PC-9 (cell line): ENCODE data around the gene KLHDC7B. TPM values are rescaled to one million over a fixed set of nuclear protein-coding genes. Genes with fewer than 3 reads are reported as not detected.

Source experiments
- BruUV-seq: library from RNA; stranded (reverse); fragments of 400-500 nt; replicated peaks from 2 replicates; lab custom pipeline; 2021; lab: Mats Ljungman, UMichigan
- CTCF ChIA-PET: fragments of 300-600 bp; sonication (Branson Sonifier 250); formaldehyde crosslinking; loops from one replicate; lab custom pipeline; 2022; ENCODE audit warnings: antibody characterized with exemption; lab: Charles Lee
- POLR2A ChIA-PET: fragments of 300-600 bp; sonication (Branson Sonifier 250); formaldehyde crosslinking; loops from one replicate; lab custom pipeline; 2022; ENCODE audit warnings: antibody characterized with exemption; ENCODE audit not compliant: unreplicated experiment; lab: Charles Lee
- DNase-seq, 2 experiments: peaks; one replicate each; pipeline versions ENCODE4 v3.0.0 to v3.0.0-alpha.2; 2015 to 2022; ENCODE audit warnings: mixed read lengths in 1 of 2
- H2AFZ ChIP-seq: fragments of 200-600 bp; sonication (generic); 2 replicates; pipeline ENCODE4 v1.8.1; 2017; ENCODE audit warnings: antibody characterized with exemption
- H3F3A ChIP-seq: fragments of 200-600 bp; sonication (generic); 2 replicates; pipeline ENCODE4 v1.8.1; 2017; ENCODE audit warnings: antibody characterized with exemption, mild to moderate bottlenecking, low read depth; ENCODE audit not compliant: insufficient read depth
- H3K27ac ChIP-seq: fragments of 200-600 bp; sonication (generic); 2 replicates; pipeline ENCODE4 v1.6.1; 2016; ENCODE audit warnings: mixed run types
- H3K27me3 ChIP-seq: fragments of 200-600 bp; sonication (generic); 2 replicates; pipeline ENCODE4 v1.6.1; 2016; ENCODE audit warnings: low read depth, mixed run types; ENCODE audit not compliant: insufficient read depth
- H3K36me3 ChIP-seq: fragments of 200-600 bp; sonication (generic); 2 replicates; pipeline ENCODE4 v1.6.1; 2016; ENCODE audit warnings: low read depth, mixed run types
- H3K4me1 ChIP-seq: fragments of 200-600 bp; sonication (generic); replicated peaks from 2 replicates; pipeline ENCODE4 v1.6.1; 2016; ENCODE audit warnings: mixed run types; ENCODE audit not compliant: insufficient read depth
- H3K4me2 ChIP-seq: fragments of 200-600 bp; sonication (generic); 2 replicates; pipeline ENCODE4 v1.6.1; 2017; ENCODE audit warnings: mixed run types
- H3K4me3 ChIP-seq: fragments of 200-600 bp; sonication (generic); 2 replicates; pipeline ENCODE4 v1.6.1; 2016; ENCODE audit warnings: mixed run types
- H3K79me2 ChIP-seq: fragments of 200-600 bp; sonication (generic); 2 replicates; pipeline ENCODE4 v1.6.1; 2017; ENCODE audit warnings: low read depth, mixed run types
- H3K9me2 ChIP-seq: fragments of 200-600 bp; sonication (generic); 2 replicates; pipeline ENCODE4 v1.8.1; 2017; ENCODE audit warnings: mild to moderate bottlenecking; ENCODE audit not compliant: insufficient read depth
- H3K9me3 ChIP-seq: fragments of 200-600 bp; sonication (generic); 2 replicates; pipeline ENCODE4 v1.8.1; 2016; ENCODE audit warnings: low read depth; ENCODE audit not compliant: insufficient read depth
- H4K20me1 ChIP-seq: fragments of 200-600 bp; sonication (generic); 2 replicates; pipeline ENCODE4 v1.8.1; 2017; ENCODE audit not compliant: insufficient read depth
- EZH2 ChIP-seq: fragments of 200-600 bp; sonication (generic); IDR thresholded peaks from 2 replicates; pipeline ENCODE4 v1.8.0; 2017; ENCODE audit warnings: antibody characterized with exemption, low read depth
- intact Hi-C: fragments of 100-400 bp; cut with micrococcal nuclease; formaldehyde crosslinking; loops from one replicate; pipeline ENCODE4 v1.10.0; 2022; ENCODE audit not compliant: unreplicated experiment
- total RNA-seq: library from RNA; stranded (reverse); gene quantifications from 2 replicates; pipeline ENCODE4 v1.2.3, GENCODE V29; 2021
- TF ChIP-seq, protein P1 (sequence below): fragments of 200-600 bp; sonication (generic); conservative IDR thresholded peaks from 2 replicates; pipeline ENCODE4 v1.6.1; 2017; ENCODE audit warnings: mixed run types, antibody characterized with exemption, mild to moderate bottlenecking, moderate library complexity

KLHDC7B gene
- total RNA-seq, 1 experiment from 2014 or later, result 0.72 TPM

DNA sequence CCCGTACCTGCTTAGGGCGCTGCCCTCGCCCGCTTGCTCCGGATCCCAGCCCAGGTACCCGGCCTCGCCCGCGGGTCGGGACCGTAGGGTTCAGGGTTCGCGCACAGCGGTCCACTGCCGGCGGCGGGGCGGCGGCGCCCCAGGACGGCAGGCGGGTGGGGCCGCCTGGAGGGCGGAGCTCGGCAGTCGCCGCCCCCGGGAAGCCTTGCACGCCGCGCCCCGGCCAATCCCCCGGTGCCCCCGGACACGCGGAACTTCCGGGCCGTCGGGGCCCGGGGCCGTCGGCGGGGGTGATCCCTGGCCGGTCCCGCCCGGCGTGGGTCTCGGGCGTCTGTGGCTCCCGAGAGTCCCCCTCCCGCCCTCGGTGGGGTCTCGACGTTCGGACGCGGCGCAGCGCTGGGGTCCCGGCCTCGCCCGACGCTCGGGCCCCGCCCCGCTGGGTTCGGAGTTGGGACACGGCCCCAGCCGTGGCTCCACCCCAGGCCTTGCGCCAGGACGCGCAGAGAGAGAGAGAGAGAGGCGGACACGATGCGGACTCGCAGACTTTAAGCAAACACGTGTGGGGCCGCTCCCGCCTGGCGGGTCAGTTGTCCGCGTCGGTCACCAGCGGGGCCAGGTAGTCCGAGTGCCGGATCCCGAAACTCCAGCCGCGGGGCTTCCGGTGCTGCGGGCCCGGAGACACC is 15.7 kb upstream of the KLHDC7B start, which contains the start of gene TYMP:
Gene TYMP, minus strand, starts transcription at position 116 of the 683 bp plus-strand sequence. CDS start 303 bp downstream, outside the sequence.
- peak within 1 kb of the TSS; percentile 60 for H3K27ac ChIP-seq
- H3K79me2 ChIP-seq, result no peaks in the 10 kb centered on the region; the same call in 1 of the 2 replicates
- no peaks in the 10 kb centered on the region for H4K20me1 ChIP-seq
- POLR2A ChIA-PET, result no interaction called here
- peak within 1 kb of the TSS; percentile 78; the same call in 1 of the 2 replicates for H2AFZ ChIP-seq
- no peaks in the 10 kb centered on the region for H3K36me3 ChIP-seq
- no peaks in the 10 kb centered on the region for H3K9me3 ChIP-seq
- DNase-seq, result peak in 1 of 2 experiments; percentile 66
- no peaks in the 10 kb centered on the region for H3K9me2 ChIP-seq
- no peak for TF ChIP-seq EZH2
- TF ChIP-seq, protein P1, sequence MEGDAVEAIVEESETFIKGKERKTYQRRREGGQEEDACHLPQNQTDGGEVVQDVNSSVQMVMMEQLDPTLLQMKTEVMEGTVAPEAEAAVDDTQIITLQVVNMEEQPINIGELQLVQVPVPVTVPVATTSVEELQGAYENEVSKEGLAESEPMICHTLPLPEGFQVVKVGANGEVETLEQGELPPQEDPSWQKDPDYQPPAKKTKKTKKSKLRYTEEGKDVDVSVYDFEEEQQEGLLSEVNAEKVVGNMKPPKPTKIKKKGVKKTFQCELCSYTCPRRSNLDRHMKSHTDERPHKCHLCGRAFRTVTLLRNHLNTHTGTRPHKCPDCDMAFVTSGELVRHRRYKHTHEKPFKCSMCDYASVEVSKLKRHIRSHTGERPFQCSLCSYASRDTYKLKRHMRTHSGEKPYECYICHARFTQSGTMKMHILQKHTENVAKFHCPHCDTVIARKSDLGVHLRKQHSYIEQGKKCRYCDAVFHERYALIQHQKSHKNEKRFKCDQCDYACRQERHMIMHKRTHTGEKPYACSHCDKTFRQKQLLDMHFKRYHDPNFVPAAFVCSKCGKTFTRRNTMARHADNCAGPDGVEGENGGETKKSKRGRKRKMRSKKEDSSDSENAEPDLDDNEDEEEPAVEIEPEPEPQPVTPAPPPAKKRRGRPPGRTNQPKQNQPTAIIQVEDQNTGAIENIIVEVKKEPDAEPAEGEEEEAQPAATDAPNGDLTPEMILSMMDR, result no peak
- intact Hi-C loops, result loop anchor here (1.0 to 2.0 kb wide), 2 partner anchors 9 to 33 kb away; partner anchors contain the start of gene SYCE3
- H3K4me2 ChIP-seq, result peak within 1 kb of the TSS; percentile 85
- H3K4me1 ChIP-seq, result peaks cover 26% of the 10 kb centered on the region
- peaks cover 64% of the 10 kb centered on the region for H3F3A ChIP-seq
- CTCF ChIA-PET, result no interaction called here
- BruUV-seq, result no TSS peak
- no peaks in the 10 kb centered on the region for H3K27me3 ChIP-seq
- H3K4me3 ChIP-seq, result peak within 1 kb of the TSS; percentile 87

GRCh38 chr22:50530580-50530876 is 15.2 kb upstream of the KLHDC7B start:
- intact Hi-C loops, result loop anchor here (1.0 to 2.0 kb wide), 2 partner anchors 9 to 32 kb away; partner anchors contain the start of gene SYCE3
- Histone ChIP-seq H3K9me3 (no peaks in the 10 kb centered on the region), H2AFZ (peak overlapping the region; percentile 78; the same call in 1 of the 2 replicates), H3K4me2 (peak overlapping the region; percentile 85), H3K27me3 (no peaks in the 10 kb centered on the region), H3K4me3 (peak overlapping the region; percentile 87), H3K36me3 (no peaks in the 10 kb centered on the region), H3K27ac (peak overlapping the region; percentile 60), H3K9me2 (no peaks in the 10 kb centered on the region), H3F3A (peaks cover 64% of the 10 kb centered on the region), H4K20me1 (no peaks in the 10 kb centered on the region), H3K79me2 (no peaks in the 10 kb centered on the region), H3K4me1 (peaks cover 26% of the 10 kb centered on the region)
- CTCF ChIA-PET, result no interaction called here
- POLR2A ChIA-PET, result no interaction called here
- DNase-seq, result no peak
- BruUV-seq, result no TSS peak
- TF ChIP-seq, protein P1, result no peak
- TF ChIP-seq EZH2, result no peak

DNA sequence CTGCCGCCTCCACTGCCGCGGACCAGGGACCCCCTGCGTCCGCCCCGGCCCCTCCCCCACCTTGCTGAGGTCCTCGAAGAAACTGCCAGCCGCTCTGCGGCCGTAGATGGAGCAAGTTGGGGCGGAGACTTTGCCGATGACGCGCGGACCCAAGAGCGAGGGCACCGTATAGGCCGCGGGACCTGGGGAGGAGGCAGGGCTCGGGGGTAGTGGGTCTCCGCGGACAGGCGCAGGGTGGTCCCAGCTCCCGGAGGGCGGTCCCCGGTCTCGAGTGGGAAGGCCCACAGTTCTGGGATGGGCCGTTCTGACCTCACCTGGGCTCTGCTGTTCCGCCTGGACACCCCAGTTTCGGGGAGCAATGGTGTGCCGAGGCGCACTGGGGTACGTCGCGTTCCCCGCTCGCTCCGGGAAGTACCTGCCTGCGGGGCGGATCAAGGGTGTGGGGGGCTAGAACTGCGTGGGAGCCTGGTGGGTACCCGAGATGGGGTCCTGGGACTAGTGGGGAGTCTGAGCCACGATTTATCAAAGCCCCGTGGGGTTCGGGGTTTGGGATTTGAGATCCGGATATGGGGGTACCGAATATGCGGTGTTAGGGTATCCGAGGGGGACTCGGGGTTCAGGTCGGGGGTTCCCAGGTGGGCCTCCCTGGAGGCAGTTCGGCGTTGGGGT is 14.7 kb upstream of the KLHDC7B start:
- Histone ChIP-seq H3K4me3 (peak overlapping the region; percentile 87), H3K9me3 (no peaks in the 10 kb centered on the region), H3K79me2 (no peaks in the 10 kb centered on the region), H4K20me1 (no peaks in the 10 kb centered on the region), H3K4me1 (peaks cover 26% of the 10 kb centered on the region), H3F3A (peaks cover 59% of the 10 kb centered on the region), H2AFZ (peak overlapping the region; percentile 78), H3K4me2 (peak overlapping the region; percentile 85), H3K27me3 (no peaks in the 10 kb centered on the region), H3K27ac (peak overlapping the region; percentile 60), H3K9me2 (no peaks in the 10 kb centered on the region), H3K36me3 (no peaks in the 10 kb centered on the region)
- intact Hi-C loops, result loop anchor here (1.0 to 2.0 kb wide), 2 partner anchors 8 to 32 kb away; partner anchors contain the start of gene SYCE3
- TF ChIP-seq EZH2, result no peak
- TF ChIP-seq, protein P1, result no peak
- POLR2A ChIA-PET, result no interaction called here
- CTCF ChIA-PET, result interaction anchor here (1.3 kb wide), 1 partner anchor 32 kb away, joined by 5 read pairs; the partner anchor contains the start of gene SYCE3
- peak; percentile 71 for DNase-seq
- BruUV-seq, result TSS peak; percentile 49
